Measurements from ENCODE around the gene STK11IP.

STK11IP gene, protein sequence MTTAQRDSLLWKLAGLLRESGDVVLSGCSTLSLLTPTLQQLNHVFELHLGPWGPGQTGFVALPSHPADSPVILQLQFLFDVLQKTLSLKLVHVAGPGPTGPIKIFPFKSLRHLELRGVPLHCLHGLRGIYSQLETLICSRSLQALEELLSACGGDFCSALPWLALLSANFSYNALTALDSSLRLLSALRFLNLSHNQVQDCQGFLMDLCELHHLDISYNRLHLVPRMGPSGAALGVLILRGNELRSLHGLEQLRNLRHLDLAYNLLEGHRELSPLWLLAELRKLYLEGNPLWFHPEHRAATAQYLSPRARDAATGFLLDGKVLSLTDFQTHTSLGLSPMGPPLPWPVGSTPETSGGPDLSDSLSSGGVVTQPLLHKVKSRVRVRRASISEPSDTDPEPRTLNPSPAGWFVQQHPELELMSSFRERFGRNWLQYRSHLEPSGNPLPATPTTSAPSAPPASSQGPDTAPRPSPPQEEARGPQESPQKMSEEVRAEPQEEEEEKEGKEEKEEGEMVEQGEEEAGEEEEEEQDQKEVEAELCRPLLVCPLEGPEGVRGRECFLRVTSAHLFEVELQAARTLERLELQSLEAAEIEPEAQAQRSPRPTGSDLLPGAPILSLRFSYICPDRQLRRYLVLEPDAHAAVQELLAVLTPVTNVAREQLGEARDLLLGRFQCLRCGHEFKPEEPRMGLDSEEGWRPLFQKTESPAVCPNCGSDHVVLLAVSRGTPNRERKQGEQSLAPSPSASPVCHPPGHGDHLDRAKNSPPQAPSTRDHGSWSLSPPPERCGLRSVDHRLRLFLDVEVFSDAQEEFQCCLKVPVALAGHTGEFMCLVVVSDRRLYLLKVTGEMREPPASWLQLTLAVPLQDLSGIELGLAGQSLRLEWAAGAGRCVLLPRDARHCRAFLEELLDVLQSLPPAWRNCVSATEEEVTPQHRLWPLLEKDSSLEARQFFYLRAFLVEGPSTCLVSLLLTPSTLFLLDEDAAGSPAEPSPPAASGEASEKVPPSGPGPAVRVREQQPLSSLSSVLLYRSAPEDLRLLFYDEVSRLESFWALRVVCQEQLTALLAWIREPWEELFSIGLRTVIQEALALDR

DNA sequence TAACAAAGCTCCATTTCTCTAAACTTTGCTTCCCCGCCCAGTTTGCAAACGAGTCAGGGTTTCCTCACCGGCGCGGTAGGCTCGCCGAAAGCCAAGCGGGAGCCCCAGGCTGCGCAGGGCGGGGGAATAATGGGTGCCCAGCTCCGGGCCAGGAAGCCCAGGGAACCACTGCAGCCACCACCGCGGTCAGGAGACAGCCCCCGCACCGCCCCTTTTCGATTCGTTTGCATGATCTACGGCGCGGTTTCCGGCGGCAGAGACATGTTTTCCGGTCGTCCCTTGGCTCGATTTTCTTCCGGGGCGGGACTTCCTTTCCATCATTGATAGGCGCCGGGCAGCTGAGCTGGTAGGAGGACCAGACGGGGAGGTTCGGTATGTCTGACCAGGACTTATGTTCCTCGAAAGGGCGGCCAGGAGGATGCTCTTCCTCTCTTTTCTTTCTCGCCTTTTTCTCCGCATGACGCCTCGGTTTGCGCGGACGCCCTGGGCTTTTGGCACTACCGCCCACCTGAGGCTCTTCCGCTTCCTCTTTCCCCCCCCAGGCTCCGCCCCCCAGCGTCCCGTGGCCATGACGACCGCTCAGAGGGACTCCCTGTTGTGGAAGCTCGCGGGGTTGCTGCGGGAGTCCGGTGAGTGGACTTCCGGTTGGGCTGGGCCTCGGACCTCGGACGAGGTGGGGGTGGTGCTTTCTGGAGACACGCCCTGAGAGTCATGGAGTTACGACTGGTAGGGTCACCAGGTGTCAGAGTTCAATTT, at the start of gene STK11IP:
STK11IP (plus strand) TSS at position 306 of the 756 bp plus-strand sequence; CDS start at position 569, 263 bp downstream.
- DNase-seq: peak; percentile 93

DNA sequence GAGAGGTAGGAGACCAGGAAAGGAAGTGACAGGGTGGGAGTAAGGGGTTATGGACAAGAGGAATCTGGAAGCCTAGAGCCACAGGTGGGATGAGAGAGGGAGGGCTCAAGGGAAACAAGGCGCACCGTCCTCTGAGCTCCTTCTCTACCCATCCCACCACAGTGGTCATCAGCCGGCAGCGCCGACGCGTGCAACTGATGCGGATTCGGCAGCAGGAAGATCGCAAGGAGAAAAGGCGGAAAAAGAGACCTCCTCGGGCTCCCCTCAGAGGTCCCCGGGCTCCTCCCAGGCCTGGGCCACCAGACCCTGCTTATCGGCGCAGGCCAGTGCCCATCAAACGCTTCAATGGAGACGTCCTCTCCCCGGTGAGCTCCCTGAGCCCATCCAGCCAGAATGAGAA, 48.7 kb upstream of the STK11IP start:
- DNase-seq: no peak

DNA sequence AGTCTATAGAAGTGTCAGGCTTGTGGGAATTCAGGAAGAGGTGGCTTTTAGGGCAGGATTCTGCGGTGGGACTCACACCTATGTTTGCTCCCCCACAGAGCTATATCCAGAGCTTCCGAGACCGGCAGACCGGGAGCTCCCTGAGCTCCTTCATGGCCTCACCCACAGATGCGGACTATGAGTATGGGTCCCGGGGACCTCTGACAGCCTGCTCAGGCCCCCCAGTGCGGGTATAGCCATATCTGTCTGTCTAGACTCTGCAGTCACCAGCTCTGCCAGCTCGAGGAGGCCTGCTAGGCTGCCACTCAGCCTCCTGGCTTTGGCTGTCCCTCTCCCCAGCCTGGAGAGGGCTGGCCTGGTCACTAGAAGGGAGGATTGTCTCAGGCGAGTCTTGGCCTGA, 48.0 kb upstream of the STK11IP start:
- DNase-seq: no peak

DNA sequence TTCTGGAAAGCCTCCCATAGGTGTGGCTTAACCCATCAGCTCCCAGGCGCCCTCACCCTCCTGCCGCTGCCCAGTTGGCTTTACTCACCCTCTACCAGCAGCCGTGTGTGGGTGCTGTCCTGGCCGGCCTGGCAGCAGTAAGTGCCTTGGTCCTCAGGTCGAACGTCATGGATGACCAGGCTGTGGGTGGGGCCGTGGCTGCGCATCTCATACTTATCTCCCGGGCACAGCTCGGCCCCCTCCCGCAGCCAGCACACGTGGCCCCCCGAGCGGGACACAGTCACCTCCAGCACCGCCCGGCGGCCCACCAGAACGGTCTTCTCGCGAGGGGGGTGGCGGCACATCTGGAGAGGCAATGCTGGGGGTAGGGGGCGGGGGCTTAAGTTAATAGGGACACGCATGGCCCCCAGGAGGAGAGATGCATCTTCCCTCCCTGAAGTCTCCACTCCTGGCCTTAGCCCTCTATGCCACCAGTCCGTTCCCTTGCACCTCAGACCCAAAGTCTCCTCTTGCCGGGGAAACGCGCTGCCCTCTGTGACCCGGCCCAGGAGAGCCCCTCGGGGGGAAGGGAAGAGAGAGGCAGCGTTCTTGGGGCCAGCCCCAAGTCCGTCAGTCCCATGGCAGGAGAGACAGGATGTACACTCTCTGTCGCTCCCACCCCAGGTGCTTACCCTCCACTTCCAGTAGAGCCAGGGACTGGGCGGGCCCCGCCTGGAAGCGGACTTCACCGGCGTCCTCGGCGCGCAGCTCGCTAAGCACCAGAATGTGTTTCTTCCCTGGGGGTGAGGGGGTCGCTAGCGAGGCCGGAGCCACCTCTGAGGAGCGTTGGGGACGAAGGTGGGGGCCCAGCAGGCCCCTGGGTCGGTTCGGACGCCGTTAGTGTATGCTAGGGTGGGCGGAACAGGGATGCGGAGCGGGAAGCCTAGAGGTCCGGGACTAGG, 45.9 kb upstream of the STK11IP start:
- DNase-seq: no peak

DNA sequence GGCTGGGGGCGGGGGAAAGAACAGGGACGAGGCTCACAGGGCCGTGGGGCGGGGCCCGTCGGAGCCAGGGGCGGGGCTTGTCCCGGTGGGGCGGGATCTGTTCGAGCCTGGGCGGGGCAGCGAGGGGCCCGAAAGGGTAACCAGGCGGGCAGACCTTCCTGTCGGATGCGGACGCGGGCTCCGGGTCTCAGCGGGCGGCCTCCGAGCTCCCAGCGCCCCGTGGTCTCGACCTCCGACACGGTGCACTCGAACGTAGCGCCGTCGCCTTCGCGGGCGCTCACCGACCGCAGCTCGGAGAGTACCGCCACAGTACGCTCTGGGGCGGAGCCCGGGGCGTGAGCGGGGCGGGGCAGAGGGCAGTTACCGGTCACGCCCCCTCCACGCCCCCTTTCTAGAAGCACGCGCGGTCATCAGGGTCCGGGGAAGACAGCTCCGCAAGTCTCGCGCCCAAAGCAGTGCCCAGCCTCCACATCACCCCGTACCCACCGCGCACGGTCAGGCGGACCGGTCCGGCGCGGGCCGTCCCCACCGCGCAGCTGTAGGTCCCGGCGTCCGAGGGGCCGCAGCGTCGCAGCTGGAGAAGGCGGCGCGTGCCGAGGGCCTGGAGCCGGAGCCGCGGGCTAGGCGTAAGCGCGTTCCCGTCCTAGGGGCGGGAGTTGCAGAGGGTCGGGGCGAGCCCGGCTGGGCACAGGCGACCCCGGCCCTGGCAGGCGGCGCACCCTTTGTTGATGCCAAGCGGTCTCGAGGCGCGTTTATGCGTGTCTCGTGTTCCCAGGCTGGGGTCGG, 45.1 kb upstream of the STK11IP start:
- DNase-seq: peak; percentile 73

DNA sequence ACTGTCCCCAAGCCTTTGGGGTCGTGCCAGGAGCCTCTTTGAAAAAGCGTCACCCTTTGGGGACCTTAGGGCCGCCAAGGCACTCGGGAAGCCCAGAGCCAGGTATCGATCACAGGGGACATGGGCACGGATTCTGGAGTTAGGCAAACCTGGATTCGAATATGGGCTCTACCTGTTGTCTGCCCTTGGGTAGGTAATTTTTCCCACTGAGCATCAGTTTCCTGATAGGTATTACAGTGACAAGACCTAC, 44.6 kb upstream of the STK11IP start:
- DNase-seq: no peak

DNA sequence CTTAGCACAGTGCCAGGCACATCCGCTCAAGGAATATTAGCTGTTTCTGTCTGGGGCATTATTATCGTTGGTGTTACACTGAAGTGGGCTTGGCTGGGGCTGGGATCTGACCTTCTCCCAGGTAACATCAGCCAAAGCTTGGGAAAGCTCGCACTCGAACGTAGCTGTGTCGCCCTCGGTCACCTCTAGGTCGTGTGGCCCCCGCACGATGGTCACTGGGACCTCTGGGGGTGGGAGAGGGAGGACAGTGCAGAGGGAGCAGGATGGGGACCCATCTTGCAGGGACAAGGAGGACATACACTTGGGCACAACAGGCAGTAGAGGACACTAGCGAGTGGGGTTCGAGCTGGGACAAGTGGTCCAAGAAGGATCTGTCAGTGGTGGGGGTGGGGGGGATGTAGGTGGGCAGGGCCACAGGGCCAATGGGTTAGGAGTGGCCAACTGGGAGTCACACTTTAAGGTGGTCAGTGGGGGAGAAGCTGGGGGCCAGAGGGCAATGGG, 44.1 kb upstream of the STK11IP start:
- no peak for DNase-seq

DNA sequence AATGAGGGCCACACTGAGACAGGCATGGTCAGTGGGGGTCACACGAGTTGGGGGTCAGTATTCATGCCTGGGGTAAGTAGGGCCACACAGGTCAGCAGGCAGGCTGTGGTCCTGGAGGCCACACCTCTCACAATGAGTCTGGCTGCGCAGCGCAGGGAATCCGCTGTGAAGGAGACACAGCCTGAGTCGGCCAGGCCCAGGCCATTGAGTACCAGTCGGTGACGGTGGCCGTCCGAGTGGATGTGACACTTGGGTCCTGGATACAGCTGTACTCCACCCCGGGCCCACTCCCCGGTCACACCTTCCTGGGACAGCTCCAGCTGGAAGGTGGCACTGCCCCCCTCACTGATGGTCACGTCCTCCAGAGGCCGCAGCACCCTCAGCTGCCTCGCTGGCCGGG, 43.3 kb upstream of the STK11IP start:
- no peak for DNase-seq

DNA sequence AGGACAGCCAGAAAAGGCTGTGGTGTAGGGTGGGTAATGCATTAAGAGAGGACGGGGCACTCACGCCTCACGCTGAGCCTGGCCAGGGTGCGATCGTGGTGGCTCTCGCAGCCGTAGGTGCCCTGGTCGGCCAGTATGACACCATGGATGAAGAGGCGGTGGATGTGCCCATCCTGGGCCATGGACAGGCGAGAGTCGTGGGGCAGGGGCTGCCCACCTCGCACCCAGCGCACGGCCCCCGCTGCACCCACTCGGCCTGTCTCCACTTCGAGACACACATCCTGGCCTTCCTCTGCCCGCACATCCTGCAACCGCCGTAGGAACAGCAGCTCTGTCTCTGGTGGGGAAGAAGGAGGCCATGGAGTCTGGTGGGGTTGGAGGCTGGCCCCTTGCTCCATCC, 41.7 kb upstream of the STK11IP start:
- no peak for DNase-seq

DNA sequence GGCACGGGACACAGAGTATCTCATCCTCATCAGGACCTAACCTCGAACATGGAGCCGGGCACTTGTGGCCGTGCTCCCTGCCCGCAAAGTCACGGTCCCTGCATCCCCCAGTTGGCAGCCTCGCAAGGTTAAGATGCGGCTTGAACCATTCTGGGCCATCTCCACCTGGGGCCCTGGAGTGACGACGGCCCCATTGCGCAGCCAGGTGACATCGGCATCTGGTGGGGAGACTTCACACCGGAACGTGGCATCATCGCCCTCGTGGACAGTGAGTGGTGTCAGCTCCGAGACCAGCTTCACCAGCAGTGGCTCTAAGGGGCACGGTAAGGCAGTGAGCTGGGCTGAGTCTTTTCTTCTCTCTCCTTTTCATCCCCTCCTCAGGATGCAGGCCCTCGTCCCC, 41.2 kb upstream of the STK11IP start:
- DNase-seq: no peak

DNA sequence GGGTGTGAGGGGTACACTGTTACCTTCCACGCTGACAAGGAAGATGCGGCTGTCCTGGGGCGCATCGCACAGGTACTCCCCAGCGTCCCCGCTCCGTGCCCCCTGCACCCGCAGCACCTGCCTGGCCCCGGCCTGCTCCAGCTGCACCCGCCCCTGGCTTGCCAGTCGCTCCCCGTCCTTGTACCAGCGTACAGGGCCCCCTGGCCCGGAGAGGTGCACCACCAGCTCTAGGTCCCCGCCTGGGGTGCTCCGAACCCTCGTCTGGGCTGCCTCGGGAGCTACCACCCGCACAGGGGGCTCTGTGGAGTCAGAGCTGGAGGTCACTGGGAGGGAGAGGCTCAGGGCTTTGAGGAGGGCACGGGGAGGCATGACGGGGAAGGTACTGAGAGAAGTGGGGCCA, 40.3 kb upstream of the STK11IP start:
- DNase-seq: no peak

DNA sequence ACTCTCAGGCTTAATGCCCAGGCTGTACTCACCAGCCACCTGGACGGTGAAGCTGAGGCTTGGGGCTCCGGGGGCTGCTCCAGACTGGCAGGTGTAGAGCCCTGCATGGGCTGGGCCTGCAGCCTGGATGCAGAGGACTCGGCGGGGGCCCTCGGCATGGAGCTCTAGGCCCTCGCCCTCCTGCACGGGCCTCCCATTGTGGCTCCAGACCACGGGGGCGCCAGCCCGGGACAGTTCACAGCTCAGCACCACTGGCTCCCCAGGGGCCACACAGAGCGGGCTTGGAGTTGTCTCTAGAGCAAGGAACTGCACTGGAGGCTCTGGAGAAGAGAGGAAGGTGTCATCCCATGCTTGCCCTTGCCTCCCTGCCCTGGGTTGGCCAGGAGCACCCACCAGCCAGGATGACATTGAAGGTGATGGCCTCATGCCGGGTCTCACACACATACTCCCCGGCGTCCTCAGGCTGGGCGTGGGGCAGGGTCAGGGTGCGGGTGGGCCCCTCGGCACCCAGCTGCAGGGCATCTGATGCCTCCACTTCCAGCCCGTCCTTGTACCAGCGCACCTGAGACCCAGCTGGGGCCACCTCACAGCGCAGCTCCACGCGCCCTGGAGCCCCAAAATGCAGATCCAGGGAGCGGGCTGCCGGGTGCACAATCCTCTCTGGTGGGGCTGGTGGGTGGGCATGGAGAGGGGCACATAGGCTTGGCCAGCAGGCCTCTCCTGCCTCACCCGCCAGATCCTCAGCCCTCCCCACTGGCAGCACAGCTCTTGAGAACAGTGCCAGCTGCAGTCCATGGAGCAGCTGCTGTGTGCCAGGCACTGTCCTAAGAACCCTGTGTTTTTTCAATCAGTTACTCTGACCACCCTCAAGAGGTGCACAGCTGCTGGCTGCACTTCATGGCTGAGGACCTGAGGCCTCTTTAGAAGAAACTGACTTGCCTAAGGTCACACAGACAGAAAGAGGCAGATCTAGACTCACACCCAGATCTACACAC, 39.6 kb upstream of the STK11IP start:
- no peak for DNase-seq

DNA sequence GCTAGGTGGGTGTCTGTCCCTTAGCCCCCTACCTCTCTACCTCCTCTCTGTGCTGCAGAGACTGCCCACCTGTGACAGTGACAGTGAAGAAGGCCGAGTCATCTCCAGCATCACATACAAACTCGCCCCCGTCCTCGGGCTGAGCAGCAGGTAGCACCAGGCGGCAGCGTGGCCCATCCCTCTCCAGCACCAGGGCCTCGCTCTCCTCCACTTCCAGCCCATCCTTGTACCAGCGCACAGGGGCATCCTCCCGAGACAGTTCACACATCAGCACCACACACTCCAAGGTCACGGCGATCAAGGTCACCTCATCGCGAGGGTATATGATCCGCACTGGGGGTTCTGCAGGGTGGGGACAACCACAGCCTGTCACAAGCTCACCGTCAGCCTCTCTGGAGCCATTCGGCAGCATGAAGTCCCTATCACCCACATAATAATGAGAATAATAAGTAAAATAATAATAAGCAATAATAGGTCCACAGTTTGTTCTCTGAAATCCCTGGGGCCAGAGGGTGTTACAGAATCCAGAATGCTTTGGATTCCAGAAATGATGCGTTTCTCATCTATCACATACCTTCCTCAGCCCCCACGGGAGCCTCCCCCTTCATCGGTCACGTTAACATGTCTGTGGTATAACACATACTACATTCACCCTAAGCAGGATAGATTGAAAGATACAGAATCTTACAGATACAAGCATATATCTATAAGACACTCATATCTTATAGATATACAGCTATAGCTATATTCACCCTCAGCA, 38.3 kb upstream of the STK11IP start:
- DNase-seq: no peak

DNA sequence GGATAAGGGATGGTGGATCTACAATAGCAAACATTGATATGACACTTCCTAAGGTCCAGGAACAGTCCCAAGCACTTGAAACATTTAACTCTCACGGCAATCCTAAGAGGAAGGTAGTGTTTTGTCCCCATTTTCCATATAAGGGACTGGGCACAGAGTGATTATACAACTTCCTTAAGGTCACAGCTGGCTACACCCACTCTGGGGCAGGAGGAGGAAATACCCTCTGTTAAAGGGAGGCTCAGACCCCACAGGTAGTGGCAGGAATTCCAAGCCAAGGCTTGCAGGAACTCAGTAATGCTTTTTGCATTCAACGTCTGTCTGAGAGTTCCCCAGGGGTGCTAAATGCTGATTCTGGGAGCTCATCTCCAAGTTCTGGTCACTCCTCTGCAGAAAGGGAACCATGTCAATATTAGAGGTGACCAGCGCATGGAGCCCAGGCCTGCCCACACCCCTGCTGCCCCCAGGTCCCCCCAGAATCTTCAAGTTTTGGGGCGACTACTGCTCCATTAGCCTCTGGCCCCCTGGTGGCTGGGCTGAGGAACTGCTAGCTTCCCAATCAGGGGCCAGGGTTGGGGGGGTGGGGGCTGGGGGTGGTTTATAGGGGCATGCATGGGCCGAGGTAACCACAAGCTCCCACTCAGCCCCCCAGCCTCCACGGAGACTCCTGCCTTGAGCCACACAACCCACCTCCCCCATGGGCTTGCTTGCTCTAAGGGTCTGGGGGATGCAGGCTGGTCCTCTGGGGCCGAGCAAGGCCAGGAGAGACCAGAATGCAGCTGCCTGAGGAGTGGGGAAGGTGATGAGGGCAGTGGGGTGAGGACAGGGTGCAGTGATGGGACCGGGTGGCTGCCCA, 37.4 kb upstream of the STK11IP start:
- no peak for DNase-seq

DNA sequence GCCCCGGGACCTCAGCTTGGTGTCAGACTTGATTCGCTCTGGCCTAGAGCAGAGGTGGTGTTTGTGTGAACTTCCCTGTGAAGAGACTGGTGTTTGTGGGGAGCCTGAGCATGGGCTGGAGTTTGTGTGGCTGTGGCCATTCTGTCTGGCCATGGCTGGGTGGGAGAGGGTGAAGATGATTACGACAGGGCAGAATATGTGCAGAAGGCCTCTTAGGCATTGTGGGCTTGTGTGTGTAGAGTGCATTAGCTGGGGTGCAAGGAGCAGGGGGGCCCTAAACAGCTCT, 36.8 kb upstream of the STK11IP start:
- no peak for DNase-seq

DNA sequence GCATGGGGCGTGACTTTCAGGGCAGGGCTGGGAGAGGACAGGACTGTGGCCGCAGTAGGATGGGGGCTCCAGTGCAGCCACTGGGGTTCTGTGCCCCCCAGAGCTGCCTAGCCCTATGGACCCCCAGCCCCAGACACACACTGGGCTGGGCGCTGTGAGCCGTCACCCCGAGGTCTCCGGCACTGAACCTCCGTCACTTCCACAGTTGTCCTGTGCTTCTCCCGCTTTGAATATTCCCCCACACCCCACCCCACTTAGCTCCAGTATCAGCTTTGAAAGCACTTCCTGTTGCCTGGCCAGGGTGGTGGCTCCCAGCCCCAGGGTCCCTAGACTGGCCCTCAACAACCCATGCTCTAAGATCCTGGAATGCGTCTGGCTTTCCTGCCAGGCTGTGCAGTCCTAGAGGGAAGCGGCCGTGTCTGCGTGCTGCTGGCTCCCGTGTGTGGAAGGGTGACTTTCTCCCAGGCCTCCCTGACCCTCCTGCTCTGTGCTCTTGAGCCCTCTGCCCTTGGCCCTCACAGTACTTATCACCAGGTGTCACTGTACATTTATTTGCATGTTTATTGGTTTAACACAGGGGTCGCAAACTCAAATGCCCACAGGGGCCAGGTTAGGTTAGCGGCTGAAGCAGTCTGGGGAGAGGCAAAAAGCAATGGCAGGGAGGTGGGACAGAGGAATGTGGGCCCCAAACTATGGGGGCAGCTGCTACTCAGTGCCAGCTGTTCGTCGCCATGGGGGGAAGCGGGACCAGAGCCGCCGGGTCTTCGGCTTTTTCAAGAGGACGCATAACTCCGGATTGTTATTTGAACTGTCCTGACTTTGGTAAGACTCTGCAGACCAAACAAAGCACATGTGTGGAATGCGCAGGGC, 36.2 kb upstream of the STK11IP start:
- DNase-seq: no peak
